GM18498 (cell line): ENCODE results near the gene LILRB3.
"Not testable (repeated sequence)": the region's sequence is repeated elsewhere in the genome, so short reads cannot be mapped to it uniquely, and the experiment has no call there.

Experiments
- ATAC-seq: cut with Tn5 transposase; IDR thresholded peaks from one replicate; pipeline ENCODE4 v1.9.1; 2021; ENCODE audit warnings: mild to moderate bottlenecking, moderate library complexity; ENCODE audit not compliant: unreplicated experiment

Gene LILRB3

DNA sequence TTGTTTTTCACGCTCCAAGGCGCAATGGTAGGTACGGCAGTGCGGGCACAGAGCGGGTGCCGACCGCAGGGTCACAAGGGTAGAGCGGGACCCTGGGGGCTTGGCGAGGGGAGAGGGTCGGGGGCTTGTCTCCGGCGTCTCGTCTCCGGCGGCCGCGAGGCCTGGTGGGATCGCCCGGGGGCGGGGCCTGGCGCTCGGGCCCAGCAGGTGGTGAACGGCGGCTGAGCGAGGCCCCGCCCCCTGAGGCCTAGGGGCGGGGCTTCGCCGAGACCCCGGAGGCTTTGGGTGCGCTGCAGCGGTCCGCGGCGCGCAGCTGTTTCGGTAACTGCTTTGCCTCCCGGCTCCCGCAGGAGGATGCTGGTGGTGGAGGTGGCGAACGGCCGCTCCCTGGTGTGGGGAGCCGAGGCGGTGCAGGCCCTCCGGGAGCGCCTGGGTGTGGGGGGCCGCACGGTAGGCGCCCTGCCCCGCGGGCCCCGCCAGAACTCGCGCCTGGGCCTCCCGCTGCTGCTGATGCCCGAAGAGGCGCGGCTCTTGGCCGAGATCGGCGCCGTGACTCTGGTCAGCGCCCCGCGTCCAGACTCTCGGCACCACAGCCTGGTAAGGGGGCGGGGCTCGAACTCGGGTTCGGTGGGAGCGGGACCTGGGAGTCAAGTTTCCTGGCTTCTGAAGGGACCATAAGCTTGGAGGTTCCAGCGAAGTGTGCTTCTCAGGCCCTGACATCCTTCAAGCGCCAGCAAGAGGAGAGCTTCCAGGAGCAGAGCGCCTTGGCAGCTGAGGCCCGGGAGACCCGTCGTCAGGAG is 31.6 kb downstream of the LILRB3 start, which contains the start of gene TSEN34:
Gene TSEN34 (plus strand): TSS at position 298 of the 800 bp plus-strand sequence. CDS start 57 bp downstream, at position 355.
- ATAC-seq = peak; percentile 35

- ATAC-seq = peak; percentile 47
Observed at GRCh38 chr19:54190503-54191010, 32.2 kb downstream of the LILRB3 start.

DNA sequence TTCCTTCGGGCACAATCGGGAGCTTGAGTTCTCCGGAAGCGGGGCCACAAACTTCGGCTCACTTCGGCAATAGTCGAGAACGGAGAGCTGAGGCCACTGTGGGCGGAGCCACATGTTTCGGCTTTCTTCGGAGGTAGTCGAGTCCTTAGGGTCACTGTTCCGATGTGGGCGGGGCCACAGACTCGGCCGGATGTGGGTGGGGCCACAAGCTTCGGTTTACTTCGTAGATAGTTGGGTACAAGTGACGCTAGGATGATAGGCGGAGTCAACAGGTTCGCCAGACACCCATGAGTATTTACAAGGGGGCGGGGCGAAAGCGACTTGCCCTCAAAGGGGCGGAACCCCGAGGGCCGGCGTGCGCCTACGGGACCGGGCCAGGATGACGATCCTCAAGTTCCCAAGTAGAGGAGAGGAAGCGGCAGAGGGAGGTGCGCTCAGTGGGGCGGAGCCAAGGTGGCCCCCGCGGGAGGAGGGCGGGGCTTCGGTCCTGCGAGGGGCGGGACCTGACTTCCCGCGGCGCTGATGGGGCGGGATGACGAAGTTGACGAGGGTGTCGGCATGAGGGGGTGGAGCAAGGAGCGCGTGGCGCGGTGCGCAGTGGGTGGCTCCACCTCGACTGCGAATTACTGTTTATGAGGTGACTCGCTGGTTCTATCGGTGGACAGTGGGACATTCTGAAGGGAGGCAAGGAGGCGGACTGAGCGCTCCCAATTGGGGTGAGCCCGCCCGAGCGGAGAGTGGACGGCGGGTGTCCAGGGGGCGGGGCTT is 32.9 kb downstream of the LILRB3 start:
- peak; percentile 51 for ATAC-seq

- peak; percentile 23 for ATAC-seq
Observed at GRCh38 chr19:54189145-54189734, 33.6 kb downstream of the LILRB3 start, which contains the start of gene MBOAT7. MBOAT7 (minus strand) TSS chr19:54189580; CDS start chr19:54188508, 1,072 bp downstream.

- ATAC-seq = no peak
Observed at GRCh38 chr19:54188215-54188871, 34.5 kb downstream of the LILRB3 start.

GRCh38 chr19:54186934-54187381 is 35.8 kb downstream of the LILRB3 start:
- no peak for ATAC-seq

DNA sequence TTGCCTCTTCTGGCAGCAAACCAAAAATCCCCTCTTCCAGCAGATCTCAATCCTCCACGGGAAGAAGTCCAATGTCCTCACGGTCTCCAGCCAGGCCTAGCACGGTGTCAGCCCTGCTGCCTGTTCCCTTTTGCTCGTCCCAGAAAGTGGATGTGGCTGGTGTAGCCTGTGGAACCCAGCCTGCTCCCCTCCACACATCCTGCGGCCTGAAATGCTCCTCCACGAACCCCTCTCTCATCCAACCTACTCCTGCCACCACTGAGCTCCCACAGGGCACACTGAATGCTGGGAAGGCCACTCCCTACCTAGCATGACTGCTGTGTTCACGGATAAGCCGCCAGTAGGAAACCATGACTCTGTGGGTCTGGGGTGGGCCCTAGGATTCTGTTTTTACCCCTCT is 36.5 kb downstream of the LILRB3 start:
- no peak for ATAC-seq

DNA sequence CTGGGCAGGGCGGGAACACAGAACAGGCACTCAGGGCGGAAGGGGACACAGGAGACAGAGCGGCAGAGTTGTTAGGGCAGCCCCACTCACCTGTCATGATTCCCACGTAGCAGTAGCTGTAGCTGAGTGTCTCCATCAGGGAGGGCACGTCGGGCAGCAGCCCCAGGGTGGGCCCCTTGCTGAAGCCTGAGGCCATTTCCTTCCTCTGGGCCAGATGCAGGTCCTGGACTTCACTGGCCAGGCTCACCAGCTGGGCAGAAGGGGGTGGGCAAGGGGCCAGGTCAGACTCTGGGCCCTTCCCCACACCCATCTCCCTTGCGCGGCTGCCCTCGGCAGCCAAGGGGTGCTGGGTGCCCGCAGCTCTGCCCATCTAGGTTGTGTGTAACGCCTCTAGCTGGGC is 39.4 kb downstream of the LILRB3 start:
- no peak for ATAC-seq

- ATAC-seq = not testable (repeated sequence)
Observed at GRCh38 chr19:54181894-54182293, 40.9 kb downstream of the LILRB3 start.

DNA sequence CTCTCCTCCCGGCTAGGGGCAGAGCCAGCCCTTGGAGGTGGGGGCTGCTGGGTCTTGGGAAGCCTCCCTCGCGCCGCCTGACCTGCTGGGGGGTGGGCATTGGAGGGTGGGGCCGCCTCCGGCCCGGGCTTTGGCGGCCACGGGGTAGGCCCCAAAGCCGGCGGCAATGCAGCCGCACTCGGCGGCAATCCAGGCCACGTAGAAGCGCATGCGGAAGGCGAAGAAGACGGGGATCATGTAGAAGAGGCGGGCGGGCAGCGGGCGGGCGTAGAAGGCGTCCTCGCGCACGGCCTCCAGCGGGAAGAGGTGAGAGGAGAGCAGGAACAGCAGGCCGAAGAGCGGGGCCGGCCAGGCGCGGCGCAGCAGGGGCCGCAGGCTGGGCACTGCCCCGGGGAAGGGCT is 42.1 kb downstream of the LILRB3 start:
- ATAC-seq = no peak

GRCh38 chr19:54179921-54180461 is 42.8 kb downstream of the LILRB3 start:
- ATAC-seq = no peak

GRCh38 chr19:54179262-54179852 is 43.5 kb downstream of the LILRB3 start:
- no peak for ATAC-seq

GRCh38 chr19:54178581-54179261 is 44.1 kb downstream of the LILRB3 start:
- ATAC-seq = no peak

DNA sequence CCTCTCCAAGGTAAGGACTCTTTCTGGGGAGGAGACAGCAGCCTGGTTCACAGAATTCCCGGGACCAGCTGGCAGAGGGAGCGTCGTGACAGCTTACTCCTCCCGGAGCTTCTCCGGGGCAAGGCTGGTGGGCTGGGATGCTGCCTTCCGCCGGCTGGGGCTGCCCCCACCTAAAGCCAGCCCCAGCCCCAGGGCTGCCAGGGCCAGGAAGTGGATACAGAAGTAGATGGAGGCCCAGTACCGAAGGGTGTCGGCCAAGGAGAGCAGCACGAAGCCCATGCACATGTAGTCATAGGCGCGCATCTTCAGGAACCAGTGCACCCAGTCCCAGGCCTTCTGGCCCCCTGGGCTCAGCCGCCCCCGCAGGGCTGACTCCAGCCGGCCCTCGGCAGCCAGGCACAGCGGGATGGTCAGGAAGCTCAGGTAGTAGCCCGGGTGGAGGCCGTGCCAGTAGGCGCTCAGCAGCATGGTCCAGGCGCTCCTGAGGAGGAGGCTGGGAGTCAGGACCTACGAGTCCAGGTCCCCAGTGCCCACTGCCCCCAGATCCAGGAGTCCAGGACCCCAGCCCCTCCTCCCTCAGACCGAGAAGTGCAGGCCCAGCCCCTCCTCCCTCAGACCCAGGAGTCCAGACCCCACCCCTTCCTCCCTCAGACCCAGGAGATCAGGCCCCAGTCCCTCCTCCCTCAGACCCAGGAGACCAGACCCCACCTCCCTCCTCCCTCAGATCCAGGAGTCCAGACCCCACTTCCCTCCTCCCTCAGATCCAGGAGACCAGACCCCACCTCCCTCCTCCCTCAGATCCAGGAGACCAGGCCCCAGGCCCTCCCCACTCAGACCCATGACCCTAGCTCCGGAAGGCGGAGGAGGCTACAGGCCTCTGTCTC is 48.6 kb downstream of the LILRB3 start:
- ATAC-seq = no peak

DNA sequence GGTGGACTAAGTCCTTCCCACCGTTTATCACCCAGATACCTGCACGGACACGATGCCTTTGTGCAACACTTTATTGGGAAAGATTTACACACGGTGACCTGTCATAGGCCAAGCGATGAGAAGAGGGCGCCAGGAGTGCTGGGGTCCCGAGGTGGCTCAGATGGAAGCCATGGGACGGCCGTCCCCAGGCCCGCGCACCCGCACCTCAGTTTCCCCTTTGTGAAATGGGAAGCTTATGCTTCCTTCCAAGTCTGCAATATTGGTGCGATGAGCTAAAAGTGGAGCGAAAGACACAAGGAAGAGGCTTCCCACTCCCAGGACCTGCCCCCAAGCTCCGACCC is 49.5 kb downstream of the LILRB3 start:
- no peak for ATAC-seq

- ATAC-seq = no peak
Observed at GRCh38 chr19:54172471-54173358, 50.1 kb downstream of the LILRB3 start, which contains the start of gene TMC4. TMC4 (minus strand) TSS chr19:54173160; CDS start chr19:54173117, 43 bp downstream.

DNA sequence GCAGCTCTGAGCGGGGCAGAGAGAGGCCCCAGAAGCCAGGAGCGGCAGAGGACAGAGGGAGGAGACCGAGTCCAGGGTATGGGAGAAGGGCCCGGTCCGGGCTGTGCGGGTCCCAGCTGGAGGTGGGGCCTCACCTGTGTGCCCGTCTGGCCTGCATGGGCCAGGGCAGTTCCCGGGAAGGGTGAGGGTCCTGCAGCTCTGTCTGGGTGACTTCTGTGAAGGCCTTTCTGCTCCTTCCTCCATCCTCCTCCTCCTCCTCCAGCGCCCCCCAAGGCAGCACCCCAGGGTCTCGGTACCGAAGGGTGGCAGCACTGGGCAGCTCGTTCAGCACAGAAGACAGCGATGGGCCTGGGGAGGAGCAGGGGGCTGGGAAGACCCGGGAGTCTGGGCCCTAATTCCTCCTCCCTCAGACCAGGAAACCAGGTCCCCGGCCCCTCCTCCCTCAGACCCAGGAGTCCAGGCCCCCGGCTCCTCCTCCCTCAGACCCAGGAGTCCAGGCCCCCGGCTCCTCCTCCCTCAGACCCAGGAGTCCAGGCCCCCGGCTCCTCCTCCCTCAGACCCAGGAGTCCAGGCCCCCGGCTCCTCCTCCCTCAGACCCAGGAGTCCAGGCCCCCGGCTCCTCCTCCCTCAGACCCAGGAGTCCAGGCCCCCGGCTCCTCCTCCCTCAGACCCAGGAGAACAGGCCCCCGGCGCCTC is 50.9 kb downstream of the LILRB3 start:
- ATAC-seq = not testable (repeated sequence)
